HG03460 (cell line): ENCODE results near the gene CPED1.

Experiments used
- ATAC-seq: cut with Tn5 transposase; IDR thresholded peaks from one replicate; pipeline ENCODE4 v1.9.1; 2021; ENCODE audit not compliant: unreplicated experiment

CPED1 gene

DNA sequence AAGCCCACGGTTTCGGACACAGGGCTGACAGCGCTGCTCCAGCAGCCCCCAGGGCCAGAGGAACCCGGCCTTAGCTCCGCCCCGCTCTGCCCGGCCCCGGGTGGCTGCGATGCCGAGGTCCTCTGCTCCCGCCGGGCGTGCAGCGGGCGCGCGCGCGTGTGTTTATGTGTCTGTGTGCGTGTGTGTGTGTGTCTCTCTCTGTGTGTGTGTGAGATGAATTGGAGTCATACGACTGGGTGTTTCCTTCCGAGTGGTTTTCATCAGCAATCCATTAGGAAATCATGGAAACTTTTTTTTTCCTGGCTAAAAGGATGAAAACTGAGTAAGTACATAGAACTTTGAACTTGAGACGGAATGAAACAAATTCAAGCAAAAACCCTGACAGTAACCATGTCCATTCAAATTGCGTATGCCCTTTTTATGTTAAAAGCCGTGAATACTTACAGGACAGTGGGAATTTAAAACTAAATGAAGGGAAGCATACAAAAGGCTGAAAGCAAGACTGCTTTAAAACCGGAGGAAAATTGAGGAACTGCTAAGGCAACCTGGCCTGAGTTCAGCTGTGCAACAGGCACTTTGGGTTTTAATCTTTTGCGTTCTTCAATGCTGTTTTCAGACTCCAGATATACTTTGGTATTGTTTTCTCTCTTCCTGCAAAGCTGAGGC, at the start of gene CPED1:
Gene CPED1, plus strand, starts transcription at position 121 of the 666 bp plus-strand sequence. CDS start 911 bp downstream, outside the sequence.
- peak; percentile 54 for ATAC-seq

DNA sequence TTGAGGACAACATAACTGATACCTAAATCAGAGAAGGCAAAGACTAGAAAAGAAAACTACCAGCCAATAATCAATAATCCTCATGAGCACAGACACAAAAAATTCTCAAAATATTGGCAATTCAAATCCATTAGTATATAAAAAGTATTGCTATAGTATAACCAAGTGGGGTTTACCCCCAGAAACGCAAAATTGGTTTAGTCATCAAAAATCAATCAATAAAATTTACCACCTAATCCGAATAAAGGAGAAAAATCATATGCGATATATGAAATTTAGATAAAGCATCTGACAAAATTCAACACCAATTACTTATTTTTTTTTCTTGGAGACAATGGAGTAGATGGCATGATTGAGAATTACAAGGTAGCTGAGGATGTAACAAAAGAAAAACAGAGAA, 49.2 kb upstream of the CPED1 start:
- ATAC-seq, result no peak

DNA sequence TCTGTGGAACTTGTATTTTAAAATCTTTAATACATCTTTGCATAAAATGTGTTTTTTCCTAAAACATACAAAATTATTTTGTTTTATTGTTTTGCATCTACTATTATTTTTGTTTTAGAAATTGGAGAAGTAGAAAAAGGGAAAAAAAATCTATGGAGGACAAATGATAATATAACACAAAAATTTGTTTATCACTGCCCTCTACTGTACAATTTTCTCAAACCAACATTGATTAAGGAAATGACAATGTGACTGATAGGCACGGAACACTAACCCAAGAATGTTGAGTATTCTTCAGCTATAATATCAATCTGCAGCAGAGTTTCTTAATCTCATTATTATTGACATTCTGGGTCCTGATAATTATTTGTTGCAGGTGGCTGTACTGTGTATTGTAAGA, 47.4 kb upstream of the CPED1 start:
- no peak for ATAC-seq

DNA sequence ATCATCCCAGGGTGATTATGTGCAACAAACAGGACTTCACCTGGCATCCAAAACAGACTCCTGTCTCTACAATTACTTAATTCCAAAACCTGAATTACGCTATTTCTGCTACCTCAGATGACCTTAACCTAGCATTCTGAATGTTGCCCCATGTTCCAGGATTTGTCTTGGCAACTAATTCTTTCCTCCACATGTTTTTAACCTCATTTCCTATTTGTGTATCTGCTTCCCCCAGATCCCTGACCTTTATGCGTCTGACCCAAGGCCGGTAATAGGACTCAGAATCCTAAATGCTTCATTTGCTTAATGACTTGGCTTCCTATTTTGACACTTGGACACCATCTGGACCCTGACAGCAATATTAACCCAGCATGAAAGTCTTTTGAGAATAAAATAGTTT, 46.7 kb upstream of the CPED1 start:
- no peak for ATAC-seq

DNA sequence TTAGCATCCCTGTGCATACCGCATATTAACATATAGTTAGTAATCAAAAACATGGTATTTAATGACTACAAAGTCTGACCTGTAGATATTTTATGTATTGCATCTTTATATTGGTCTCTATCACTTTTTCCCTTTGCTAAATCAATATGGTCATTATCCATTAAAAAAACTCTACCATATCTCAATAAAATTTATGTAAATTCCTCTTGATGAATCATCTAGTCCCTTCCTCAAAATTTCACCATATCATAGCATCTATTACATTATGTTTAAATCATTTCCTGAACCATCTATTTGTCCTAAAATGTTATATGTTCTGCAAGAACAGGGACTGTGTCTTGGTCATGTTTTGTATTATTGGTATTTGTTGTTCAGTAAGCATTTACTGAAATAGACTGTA, 45.6 kb upstream of the CPED1 start:
- no peak for ATAC-seq

DNA sequence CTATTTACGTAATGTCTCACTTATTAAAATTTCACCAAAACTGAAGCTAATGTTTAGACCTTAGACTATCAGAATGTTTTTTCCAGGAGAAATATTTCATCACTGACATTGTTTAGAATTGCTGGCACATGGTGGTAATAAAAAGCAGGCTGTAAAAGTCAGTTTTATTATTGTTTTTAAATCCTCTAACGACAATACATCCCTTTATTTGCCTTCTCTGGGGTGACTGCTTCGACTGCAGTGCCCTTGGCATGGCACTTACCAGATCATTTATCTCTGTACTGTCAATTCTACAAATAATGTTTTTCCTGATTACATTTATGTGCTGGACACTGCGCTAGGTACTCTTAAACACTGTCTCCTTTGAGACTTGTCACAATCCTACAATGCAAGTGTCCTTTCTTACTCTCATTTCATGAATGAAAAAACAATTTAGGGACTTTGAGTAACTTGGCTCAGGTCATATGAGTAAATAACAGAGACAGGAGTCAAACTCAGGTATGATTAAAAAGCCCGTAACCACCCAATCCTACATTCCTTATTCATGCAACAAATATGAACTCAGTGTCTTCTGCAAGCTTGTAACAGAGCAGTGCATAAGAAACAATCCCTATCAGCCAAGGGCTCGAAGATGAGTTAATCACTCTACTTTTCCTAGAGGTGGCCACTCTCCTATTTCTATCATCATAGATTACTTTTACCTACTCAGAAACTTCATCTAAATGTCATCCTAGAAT, 43.5 kb upstream of the CPED1 start:
- ATAC-seq, result no peak

DNA sequence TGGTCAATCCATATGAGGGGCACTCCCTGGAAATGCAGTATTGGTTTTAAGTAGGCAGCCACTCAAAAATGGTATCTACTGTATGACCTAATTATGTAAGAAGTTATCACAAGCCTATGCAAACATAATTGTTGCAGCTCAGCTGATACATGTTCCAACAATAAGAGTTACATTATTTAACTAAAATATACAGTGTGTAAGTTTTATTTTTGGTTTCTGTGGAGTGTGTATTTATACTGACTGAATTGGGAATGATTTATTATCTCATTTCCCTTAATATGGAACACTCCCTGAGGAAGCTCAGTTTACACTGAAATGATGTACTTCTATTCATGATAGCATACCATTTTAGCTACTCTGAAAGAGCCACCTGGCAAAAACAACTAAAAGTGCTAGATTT, 40.5 kb upstream of the CPED1 start:
- ATAC-seq, result no peak

DNA sequence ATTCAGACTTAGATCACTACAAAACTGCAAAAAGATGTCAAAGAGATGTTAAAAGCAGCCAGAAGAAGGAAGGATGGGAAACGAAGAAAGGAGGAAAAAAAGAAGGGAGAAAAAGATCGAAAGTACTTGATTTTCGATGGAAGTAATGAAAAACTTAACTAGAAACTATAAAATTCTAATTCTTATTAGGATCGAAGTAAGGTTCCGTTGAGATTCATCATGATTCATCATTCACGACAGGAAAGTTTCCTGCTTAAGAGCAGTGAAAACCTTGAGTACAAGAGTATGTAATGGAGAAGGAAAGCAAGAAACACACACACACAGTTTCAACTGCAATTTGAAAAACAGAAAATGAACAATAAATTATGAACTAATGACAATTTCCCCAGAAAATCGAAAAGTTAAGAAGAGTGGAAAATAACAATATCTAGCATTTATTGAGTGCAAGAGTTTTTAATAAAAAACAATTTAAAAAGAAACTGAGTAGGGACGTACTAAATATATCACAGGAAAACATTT, 39.1 kb upstream of the CPED1 start:
- ATAC-seq, result no peak

DNA sequence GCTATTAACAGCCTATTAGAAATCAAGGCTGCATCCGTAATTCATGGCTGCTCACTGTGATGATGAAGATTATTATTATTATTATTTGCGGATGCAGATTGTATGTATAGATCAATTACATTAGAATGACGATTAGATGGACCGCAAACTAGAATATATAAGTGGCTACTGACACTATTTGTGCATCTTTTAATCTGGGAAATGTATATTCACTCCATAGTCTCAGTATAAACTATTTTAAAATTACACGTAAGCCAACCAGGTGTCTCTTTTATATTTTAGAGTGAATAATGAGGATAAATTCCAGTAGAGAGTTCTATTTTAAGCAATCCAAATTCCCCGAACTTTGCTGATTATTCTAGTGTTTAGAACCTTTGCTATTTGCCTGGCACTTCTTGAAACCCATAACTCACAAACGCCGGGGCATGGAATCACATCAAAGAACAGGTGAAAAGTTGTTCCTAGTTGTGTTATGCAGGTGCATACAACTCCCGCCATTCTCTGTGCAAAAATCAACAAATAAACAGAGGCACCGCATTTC, 38.4 kb upstream of the CPED1 start:
- ATAC-seq, result no peak

DNA sequence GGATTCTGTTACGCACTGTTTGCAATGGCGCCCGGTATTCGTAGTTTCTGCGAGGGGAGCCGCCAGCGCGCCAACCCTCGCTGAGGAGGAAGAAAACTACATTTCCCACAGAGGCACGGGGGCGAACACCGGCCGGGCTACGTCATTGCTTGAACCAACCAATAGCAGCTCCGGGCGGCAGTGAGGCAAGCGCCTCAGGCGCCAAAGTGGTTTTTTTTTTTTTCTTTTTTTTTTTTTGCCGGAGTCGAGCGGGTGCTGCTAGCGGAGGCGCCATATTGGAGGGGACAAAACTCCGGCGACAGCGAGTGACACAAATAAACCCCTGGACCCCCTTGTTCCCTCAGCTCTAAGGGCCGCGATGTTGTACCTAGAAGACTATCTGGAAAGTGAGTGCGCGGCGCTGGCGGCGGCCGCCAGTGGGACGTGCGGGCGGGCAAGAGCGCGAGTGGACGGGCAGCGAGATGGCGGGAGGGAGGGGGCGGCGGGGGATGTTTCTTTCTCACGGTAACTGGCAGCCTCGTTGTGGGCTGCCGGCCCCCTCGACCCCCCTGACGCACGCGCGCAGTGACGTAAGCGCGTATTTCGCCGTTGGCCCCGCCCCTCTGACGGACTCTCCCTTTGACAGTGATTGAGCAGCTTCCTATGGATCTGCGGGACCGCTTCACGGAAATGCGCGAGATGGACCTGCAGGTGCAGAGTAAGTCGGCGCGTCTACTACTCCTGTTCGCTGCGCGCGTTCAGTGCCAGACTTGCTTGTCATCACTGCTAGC, 37.8 kb upstream of the CPED1 start, which contains the start of gene ING3:
Gene ING3, plus strand, starts transcription at position 239 of the 770 bp plus-strand sequence. Its CDS starts 120 bp downstream, at position 359.
- peak; percentile 96 for ATAC-seq

DNA sequence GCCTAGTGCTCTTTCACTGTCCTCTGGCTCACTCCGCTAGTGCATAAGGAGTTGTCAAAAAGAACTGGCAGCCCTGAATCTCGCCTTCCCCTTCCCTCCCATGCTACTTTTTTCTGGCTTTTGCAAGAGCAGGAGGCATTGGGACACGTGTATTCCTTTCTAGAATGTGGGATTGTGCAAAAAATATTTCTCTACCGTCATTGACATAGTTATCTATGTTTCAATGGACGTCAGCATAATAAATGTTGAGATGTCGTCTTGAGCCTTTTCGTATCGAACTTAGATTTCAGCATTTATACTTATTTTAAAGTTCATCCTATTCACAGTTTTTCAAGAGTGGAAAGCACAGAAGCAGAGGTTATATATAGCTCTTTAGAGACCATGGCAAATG, 37.2 kb upstream of the CPED1 start:
- ATAC-seq, result no peak

DNA sequence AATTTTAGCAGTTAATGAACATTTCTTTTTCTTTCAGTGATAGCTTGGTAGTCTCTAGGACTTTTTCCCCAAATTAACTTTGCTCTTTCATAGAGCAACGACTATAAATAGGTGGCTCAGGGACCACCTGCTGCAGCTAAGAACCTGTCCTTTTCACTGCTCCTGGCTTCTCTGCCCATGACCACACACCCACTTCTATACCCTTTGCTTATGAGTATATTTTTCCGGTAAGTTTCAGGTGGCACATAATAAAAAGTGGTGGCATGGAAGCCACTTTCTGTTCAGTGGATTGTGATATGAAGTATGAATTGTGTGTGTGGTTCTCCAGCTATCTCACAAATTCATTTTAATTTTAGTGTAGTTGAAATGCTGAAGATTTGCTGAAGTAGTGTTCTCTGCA, 36.7 kb upstream of the CPED1 start:
- no peak for ATAC-seq

DNA sequence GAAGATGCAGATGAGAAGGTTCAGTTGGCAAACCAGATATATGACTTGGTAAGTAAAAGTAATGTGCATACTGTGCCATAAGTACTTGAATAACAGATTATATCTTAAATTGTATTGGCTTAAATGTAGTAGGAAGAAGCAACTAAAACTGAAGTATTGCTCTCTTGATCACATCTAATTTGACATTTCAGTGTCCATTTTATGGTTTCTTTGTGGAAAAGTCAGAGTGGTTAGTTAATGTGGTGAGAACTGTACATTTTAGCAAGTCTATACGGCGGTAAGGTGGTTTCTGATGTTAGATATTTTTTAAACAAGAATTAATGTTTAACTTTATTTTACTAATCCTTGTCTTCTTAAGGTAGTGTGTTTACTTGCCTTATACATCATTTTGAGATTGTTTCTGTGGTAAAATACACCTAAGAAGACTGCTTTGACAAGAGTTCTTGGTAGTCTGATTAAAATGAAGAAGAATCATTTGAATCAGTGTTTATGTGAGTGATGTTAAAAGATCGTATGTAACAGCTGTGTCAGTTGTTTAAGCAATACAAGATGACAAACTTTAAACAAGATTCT, 32.8 kb upstream of the CPED1 start:
- ATAC-seq, result peak; percentile 37

DNA sequence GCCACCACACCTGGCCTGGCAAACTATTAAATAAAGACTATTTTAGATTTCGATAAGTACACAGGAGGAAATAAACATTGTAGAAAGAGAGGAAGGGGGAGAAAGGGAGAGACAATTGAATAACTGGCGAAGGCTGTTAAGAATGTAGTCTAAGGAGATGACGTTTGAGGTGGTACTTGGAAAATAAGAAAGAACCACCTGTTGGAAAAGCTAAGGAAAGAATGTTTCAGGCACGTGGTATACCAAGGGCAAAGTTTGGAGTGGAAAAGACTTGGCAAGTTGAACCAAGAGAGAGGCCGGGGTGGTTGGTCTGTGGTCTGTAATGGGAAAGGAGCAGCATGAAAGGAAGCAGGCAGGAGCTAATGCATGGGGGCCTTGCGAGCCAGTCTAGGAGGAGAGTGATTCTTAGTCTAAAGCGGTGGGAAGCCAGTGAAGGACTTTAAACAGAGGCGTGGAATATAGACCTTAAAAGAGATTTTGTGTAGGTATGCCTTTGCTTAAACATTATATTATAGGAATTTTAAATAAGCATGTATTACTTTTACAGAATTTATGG, 28.5 kb upstream of the CPED1 start:
- ATAC-seq, result no peak

DNA sequence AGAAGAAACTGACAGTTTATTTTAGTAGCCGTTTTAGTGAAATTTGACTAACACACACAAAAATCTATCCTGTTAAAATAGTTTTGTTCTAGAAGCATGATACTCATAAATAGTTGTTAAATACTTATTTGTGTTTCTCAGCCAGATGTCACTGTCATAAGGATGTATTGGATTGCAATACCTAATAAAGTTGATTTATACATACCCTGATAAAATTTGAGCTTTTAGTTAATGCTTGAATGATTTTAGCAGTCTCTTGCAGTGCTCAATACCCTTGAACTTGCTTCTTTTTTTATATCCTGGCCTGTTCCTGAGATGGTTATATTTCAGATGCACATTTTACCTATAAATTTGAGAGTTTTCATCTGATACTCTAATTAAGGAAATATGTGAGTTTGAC, 27.8 kb upstream of the CPED1 start:
- ATAC-seq, result no peak

DNA sequence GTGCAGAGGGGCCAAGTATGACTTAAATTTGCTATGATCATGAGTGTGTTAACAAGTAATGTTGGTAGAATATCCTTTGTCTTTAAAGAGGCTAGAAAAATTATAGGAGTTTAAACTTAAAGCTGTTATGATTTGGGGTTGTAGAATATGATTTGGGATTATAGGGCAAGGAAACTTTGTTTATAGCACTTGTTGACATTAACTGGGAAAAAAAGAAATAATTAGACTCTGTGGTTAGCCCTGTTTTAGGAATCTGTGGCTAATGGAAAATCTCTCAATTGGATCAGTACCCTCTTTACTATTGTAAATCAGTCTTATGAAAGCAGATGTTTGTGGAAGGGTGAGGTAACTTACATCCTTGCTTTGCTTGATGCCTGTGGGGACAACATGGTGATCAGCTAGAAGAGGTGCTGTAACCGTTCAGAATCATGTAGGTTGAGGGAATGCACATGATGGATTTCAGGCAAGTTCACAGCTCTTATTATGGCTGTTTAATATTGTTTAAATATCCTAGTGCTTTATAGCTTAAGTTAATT, 26.8 kb upstream of the CPED1 start:
- no peak for ATAC-seq

DNA sequence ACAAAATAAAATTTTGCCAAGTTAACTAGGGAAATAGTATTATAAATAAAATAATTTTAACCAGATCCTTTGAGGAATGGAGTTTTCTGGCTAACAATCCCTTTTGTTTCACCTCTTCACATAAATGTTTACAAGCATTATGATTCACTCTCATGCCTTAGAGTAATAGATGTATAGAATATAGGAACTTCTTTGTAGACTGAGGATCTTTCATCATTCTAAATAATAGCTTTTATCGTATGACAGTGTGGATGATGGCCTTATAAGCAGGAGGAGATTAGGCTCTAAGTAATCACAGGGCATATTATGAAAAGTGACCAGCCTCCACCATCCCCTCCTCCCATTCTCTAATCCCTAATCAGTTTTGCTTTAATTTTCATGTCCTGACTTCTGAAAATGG, 24.4 kb upstream of the CPED1 start:
- ATAC-seq, result no peak

DNA sequence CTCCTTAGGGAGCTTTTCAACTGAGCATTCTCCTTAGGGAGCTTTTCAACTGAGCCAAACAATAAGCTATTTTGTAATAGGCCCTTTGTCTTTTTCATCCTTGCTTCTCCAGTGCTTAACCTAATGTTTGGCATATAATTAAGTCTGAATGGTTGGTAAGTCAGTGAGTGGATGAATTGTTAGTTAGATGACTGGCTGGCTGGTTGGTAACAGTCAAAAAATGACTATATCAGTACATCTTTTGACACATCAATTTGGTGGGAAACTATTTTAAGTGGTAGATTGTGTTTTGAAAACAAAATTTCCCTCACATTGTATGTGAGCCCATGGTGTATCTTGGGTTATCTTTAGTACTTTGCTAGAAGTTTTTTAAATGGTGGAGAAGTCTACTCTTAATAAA, 21.6 kb upstream of the CPED1 start:
- ATAC-seq, result no peak

DNA sequence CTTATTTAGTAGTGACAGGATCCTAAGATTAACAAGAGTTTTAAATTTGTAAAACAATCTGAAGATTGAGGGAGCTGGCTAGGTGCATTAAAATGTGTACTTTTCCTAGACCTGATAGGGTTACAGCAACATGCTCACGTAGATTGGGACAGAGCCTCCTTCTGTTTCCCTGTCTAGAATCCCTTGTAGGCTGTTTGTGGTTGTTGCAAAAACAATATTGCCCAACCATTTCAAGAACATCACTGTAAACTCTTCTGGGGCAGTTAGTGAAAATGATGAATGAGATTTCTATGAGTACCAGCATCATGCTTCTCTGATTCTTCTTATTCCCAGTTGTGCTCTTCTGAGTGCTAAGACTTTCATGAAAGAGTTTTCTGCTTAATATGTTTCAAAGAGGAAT, 14.7 kb upstream of the CPED1 start:
- no peak for ATAC-seq

DNA sequence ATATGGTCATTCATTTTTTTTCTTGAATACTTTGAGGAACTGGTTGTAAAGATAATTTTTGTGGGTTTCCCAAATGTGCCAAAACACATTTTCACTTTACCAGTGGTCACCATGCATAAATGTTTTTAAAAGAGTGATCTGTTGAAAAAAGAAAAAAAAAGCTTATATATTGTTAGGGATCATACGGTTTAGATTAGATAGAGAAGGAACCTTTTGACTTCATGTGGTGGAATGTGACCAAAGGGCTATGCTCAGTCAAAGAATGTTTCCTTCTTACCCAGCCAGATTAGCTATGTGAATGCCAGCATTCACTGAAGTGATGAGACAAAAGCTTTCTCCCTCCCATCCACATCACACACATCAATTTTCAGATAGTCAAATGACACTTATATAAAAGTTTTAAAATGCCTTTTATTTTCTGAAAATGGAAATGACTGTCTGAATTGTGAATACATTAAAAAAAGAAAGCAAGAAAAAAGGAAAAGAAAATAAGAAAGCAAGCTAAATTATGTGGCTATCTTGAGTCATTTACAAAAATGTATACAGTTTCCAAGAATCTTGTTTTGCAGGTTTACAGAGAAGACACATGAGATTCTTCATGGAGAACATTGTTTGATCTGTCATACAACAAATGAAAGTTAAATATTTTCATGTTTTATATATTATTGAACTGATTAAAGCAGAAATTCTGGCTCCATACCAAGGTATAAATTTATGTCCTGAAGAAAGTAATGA, 8.6 kb upstream of the CPED1 start:
- no peak for ATAC-seq
